ENCODE results near the gene SRGAP1. TPM values are rescaled to one million over a fixed set of nuclear protein-coding genes. Genes with fewer than 3 reads are reported as not detected.

The SRGAP1 gene
- polyA plus RNA-seq, 1 donor from 2014 or later: 4.8 TPM

- Histone ChIP-seq H3K27me3 (ENCODE audit: insufficient read depth, low read depth, low read length) (no peaks in the 10 kb centered on the region), H3F3A (ENCODE audit: insufficient read depth, low read length, poor library complexity, severe bottlenecking) (no peaks in the 10 kb centered on the region), H3K9me2 (ENCODE audit: insufficient read depth, low read length) (no peaks in the 10 kb centered on the region), H3K9me3 (ENCODE audit: low read length) (no peaks in the 10 kb centered on the region), H3K4me3 (ENCODE audit: low read length) (no peak overlapping the region), H3K27ac (ENCODE audit: low read length) (no peak overlapping the region), H3K36me3 (ENCODE audit: insufficient read depth, low read length) (no peaks in the 10 kb centered on the region), H2AFZ (ENCODE audit: low read depth, low read length) (no peak overlapping the region), H3K79me2 (replicated peaks; ENCODE audit: insufficient read depth, low read length) (no peaks in the 10 kb centered on the region), H3K4me2 (ENCODE audit: low read length) (no peak overlapping the region), H4K20me1 (ENCODE audit: insufficient read depth) (no peaks in the 10 kb centered on the region), H3K9ac (ENCODE audit: low read length) (no peak overlapping the region)
- TF ChIP-seq CTCF (IDR thresholded peaks at IDR 0.05; ENCODE audit: poor library complexity, severe bottlenecking): no peak
- TF ChIP-seq REST (IDR thresholded peaks at IDR 0.05; ENCODE audit: borderline replicate concordance): no peak
- no peak for TF ChIP-seq SMC3 (conservative IDR thresholded peaks at IDR 0.05; ENCODE audit: poor library complexity)
- no peak for TF ChIP-seq POLR2AphosphoS5 (IDR thresholded peaks at IDR 0.05)
- no peak for TF ChIP-seq TAF1 (IDR thresholded peaks at IDR 0.05; ENCODE audit: low read depth)
- TF ChIP-seq MXI1 (conservative IDR thresholded peaks at IDR 0.05; ENCODE audit: poor library complexity, severe bottlenecking): no peak
- no peak for TF ChIP-seq EZH2 (IDR thresholded peaks at IDR 0.05; ENCODE audit: borderline replicate concordance, insufficient read depth, low read length, poor library complexity, severe bottlenecking)
Measured at GRCh38 chr12:64154677-64155076, 310.2 kb downstream of the SRGAP1 start.

GRCh38 chr12:64157110-64157509 lies 312.6 kb downstream of the SRGAP1 start:
- no peak for TF ChIP-seq RAD21 (conservative IDR thresholded peaks at IDR 0.05)
- TF ChIP-seq SMC3 (conservative IDR thresholded peaks at IDR 0.05; ENCODE audit: poor library complexity): no peak
- TF ChIP-seq EP300 (conservative IDR thresholded peaks at IDR 0.05; ENCODE audit: poor library complexity, severe bottlenecking): no peak
- TF ChIP-seq TAF1 (IDR thresholded peaks at IDR 0.05; ENCODE audit: low read depth): no peak
- no peak for TF ChIP-seq POLR2AphosphoS5 (IDR thresholded peaks at IDR 0.05)
- TF ChIP-seq REST (IDR thresholded peaks at IDR 0.05; ENCODE audit: borderline replicate concordance): no peak
- no peak for TF ChIP-seq MXI1 (conservative IDR thresholded peaks at IDR 0.05; ENCODE audit: poor library complexity, severe bottlenecking)
- no peak for TF ChIP-seq EZH2 (IDR thresholded peaks at IDR 0.05; ENCODE audit: borderline replicate concordance, insufficient read depth, low read length, poor library complexity, severe bottlenecking)
- TF ChIP-seq CTCF (IDR thresholded peaks at IDR 0.05; ENCODE audit: poor library complexity, severe bottlenecking): no peak
- Histone ChIP-seq H3K27me3 (ENCODE audit: insufficient read depth, low read depth, low read length) (no peaks in the 10 kb centered on the region), H3K9ac (ENCODE audit: low read length) (no peak overlapping the region), H3F3A (ENCODE audit: insufficient read depth, low read length, poor library complexity, severe bottlenecking) (no peaks in the 10 kb centered on the region), H2AFZ (ENCODE audit: low read depth, low read length) (no peak overlapping the region), H3K4me3 (ENCODE audit: low read length) (no peak overlapping the region), H3K27ac (ENCODE audit: low read length) (no peak overlapping the region), H4K20me1 (ENCODE audit: insufficient read depth) (no peaks in the 10 kb centered on the region), H3K79me2 (replicated peaks; ENCODE audit: insufficient read depth, low read length) (no peaks in the 10 kb centered on the region), H3K9me2 (ENCODE audit: insufficient read depth, low read length) (no peaks in the 10 kb centered on the region), H3K36me3 (ENCODE audit: insufficient read depth, low read length) (no peaks in the 10 kb centered on the region), H3K9me3 (ENCODE audit: low read length) (no peaks in the 10 kb centered on the region), H3K4me2 (ENCODE audit: low read length) (no peak overlapping the region)

All from neural cell (in vitro differentiated cells).